K562 (cell line): ENCODE measurements around the gene ARID3A. TPM values are rescaled to one million over a fixed set of nuclear protein-coding genes. Genes with fewer than 3 reads are reported as not detected.

Source experiments
- ESRRA ChIP-seq: fragments of 450-650 bp; IDR thresholded peaks from 2 replicates; pipeline ENCODE4 v1.6.1; 2014; ENCODE audit warnings: low read depth, mild to moderate bottlenecking, moderate library complexity, borderline replicate concordance
- FOXM1 ChIP-seq, 2 experiments: fragments of 450-650 bp in 1 of 2; sonication (generic) in 1 of 2; formaldehyde crosslinking in 1 of 2; IDR thresholded peaks; 2 replicates each; pipeline versions ENCODE4 v1.6.1 to v1.9.0; 2017 to 2022; ENCODE audit warnings: low read depth in 2 of 2, mild to moderate bottlenecking in 2 of 2, missing genetic modification reagents in 1 of 2, moderate library complexity in 1 of 2
- HCFC1 ChIP-seq: IDR thresholded peaks from 2 replicates; pipeline ENCODE4 v1.6.1; 2012; ENCODE audit warnings: low read depth, low read length, improper control_type of control experiment
- KLF1 ChIP-seq: fragments of 450-650 bp; IDR thresholded peaks from 2 replicates; pipeline ENCODE4 v1.6.1; 2016; ENCODE audit warnings: missing genetic modification characterization, missing compliant biosample characterization
- NEUROD1 ChIP-seq: fragments of 150-350 bp; IDR thresholded peaks from 2 replicates; pipeline ENCODE4 v1.6.1; 2014; ENCODE audit warnings: borderline replicate concordance, low read length, low read depth; ENCODE audit not compliant: partially characterized antibody
- RBFOX2 ChIP-seq: fragments of 200-400 bp; formaldehyde crosslinking; IDR thresholded peaks from 2 replicates; pipeline ENCODE4 v1.6.1; 2017; ENCODE audit warnings: low read depth, mild to moderate bottlenecking, low read length, moderate library complexity
- RFX5 ChIP-seq: IDR thresholded peaks from 2 replicates; pipeline ENCODE4 v1.6.1; 2011; ENCODE audit warnings: low read depth, mild to moderate bottlenecking, improper control_type of control experiment, low read length
- YBX1 ChIP-seq: fragments of 450-650 bp; IDR thresholded peaks from 2 replicates; pipeline ENCODE4 v1.7.1; 2016; ENCODE audit warnings: mild to moderate bottlenecking
- YY1 ChIP-seq, 3 experiments: IDR thresholded peaks; 2 replicates each; pipeline ENCODE4 v1.6.1; 2011; ENCODE audit warnings: low read length in 2 of 3, mild to moderate bottlenecking in 2 of 3, moderate library complexity in 2 of 3, borderline replicate concordance in 1 of 3, control low read depth in 1 of 3, low read depth in 1 of 3; ENCODE audit not compliant: insufficient read depth in 3 of 3, insufficient replicate concordance in 2 of 3, control insufficient read depth in 1 of 3, insufficient read length in 1 of 3; ENCODE audit errors: extremely low read depth in 1 of 3
- ZNF282 ChIP-seq: sonication (generic); formaldehyde crosslinking; IDR thresholded peaks from 2 replicates; pipeline ENCODE4 v1.8.1; 2023; ENCODE audit warnings: missing genetic modification reagents
- ZNF561 ChIP-seq: fragments of 450-650 bp; formaldehyde crosslinking; conservative IDR thresholded peaks from 2 replicates; pipeline ENCODE4 v1.4.0; 2020; ENCODE audit warnings: mild to moderate bottlenecking, moderate library complexity
- polyA plus RNA-seq, 8 experiments: library from polyadenylated mRNA; depleted of rRNA in 4 of 8; stranded (reverse) in 5 of 8; unstranded in 3 of 8; fragments of >200 nt; fragmentation: Nextera tagmentation in 2 of 8; fragmentation: Illumina TruSeq in 1 of 8; extraction: Ambion mirVana in 2 of 8; extraction: Trizol in 1 of 8; gene quantifications; 2 replicates each; pipeline versions ENCODE4 v1.2.1 to v1.2.3, GENCODE V29; 2011 to 2014; ENCODE audit warnings: inconsistent platforms in 1 of 8, missing spikeins in 1 of 8
- total RNA-seq, 7 experiments: library from RNA; depleted of rRNA in 6 of 7; stranded (reverse); fragments of >200 nt in 6 of 7; fragmentation: Illumina TruSeq in 2 of 7; extraction: Trizol in 2 of 7; gene quantifications; 2 replicates each; pipeline versions ENCODE4 v1.2.1 to v1.2.3, GENCODE V29; 2011 to 2021; ENCODE audit warnings: low replicate concordance in 1 of 7
- TF ChIP-seq, protein P1 (sequence below), 2 experiments: fragments of 450-650 bp in 1 of 2; sonication (generic) in 1 of 2; formaldehyde crosslinking in 1 of 2; IDR thresholded peaks; 2 replicates each; pipeline versions ENCODE4 v1.7.1 to v1.9.0; 2016 to 2022; ENCODE audit warnings: inconsistent platforms in 1 of 2, mild to moderate bottlenecking in 1 of 2, missing genetic modification reagents in 1 of 2
- TF ChIP-seq, protein P2 (sequence below): sonication (generic); formaldehyde crosslinking; IDR thresholded peaks from 2 replicates; pipeline ENCODE4 v1.8.0; 2022; ENCODE audit warnings: mild to moderate bottlenecking, missing genetic modification reagents
- TF ChIP-seq, protein P3 (sequence below): fragments of 450-650 bp; formaldehyde crosslinking; IDR thresholded peaks from 2 replicates; pipeline ENCODE4 v1.4.0; 2022; ENCODE audit warnings: missing genetic modification characterization

Gene ARID3A
- total and polyA plus RNA-seq, 9 of the 15 experiments (the other 6 are each of a cell fraction or from before 2014, with no cell fraction given), result 1.4 to 118 (median 31.2) TPM

DNA sequence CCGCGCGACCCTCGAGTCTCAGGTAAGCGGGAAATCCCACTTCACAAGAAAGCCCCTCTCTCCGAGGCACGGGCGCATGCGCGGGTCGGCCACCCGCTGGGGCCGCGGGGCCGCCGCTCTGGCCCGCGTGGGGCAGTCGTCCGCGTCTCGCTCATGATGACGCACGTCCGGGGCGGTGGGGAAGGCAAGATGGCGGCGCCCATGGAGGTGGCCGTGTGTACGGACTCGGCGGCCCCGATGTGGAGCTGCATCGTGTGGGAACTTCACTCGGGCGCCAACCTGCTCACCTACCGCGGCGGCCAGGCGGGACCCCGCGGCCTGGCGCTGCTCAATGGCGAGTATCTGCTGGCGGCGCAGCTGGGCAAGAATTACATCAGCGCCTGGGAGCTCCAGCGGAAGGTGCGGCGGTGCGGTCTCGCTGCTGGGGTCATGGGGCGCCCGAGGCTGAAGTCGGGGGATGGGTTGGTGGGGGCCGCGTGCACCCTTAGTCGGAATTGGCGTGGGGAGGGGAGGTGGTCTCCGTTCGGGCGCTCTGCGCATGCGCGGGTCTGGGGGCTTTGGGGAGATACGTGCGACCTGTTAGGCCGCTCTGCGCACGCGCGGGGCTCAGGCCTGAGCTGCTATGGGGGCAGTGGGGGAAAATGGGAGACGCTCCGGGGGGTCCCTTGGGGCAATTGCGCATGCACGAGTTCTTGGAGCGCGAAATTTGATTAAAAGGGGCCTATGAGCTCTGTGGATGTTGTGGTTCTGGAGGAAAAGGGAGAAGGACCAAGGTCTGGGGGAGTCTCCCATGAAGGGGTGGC is 58.5 kb downstream of the ARID3A start, which contains the start of gene WDR18 (continued):
- TF ChIP-seq, protein P1, sequence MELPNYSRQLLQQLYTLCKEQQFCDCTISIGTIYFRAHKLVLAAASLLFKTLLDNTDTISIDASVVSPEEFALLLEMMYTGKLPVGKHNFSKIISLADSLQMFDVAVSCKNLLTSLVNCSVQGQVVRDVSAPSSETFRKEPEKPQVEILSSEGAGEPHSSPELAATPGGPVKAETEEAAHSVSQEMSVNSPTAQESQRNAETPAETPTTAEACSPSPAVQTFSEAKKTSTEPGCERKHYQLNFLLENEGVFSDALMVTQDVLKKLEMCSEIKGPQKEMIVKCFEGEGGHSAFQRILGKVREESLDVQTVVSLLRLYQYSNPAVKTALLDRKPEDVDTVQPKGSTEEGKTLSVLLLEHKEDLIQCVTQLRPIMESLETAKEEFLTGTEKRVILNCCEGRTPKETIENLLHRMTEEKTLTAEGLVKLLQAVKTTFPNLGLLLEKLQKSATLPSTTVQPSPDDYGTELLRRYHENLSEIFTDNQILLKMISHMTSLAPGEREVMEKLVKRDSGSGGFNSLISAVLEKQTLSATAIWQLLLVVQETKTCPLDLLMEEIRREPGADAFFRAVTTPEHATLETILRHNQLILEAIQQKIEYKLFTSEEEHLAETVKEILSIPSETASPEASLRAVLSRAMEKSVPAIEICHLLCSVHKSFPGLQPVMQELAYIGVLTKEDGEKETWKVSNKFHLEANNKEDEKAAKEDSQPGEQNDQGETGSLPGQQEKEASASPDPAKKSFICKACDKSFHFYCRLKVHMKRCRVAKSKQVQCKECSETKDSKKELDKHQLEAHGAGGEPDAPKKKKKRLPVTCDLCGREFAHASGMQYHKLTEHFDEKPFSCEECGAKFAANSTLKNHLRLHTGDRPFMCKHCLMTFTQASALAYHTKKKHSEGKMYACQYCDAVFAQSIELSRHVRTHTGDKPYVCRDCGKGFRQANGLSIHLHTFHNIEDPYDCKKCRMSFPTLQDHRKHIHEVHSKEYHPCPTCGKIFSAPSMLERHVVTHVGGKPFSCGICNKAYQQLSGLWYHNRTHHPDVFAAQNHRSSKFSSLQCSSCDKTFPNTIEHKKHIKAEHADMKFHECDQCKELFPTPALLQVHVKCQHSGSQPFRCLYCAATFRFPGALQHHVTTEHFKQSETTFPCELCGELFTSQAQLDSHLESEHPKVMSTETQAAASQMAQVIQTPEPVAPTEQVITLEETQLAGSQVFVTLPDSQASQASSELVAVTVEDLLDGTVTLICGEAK (IDR thresholded peaks at IDR 0.05), result peak; percentile 92
- TF ChIP-seq, protein P1 (CRISPR knock-in tag; IDR thresholded peaks at IDR 0.05), result no peak
- no peak for TF ChIP-seq ZNF561 (CRISPR knock-in tag)
- TF ChIP-seq YY1 (IDR thresholded peaks at IDR 0.05; ENCODE audit: borderline replicate concordance in 1 of 3, control insufficient read depth in 1 of 3, extremely low read depth in 1 of 3, insufficient read depth in 3 of 3, insufficient read length in 1 of 3, insufficient replicate concordance in 2 of 3, low read depth in 1 of 3, low read length in 2 of 3), result peak; percentile 99
- TF ChIP-seq, protein P2, sequence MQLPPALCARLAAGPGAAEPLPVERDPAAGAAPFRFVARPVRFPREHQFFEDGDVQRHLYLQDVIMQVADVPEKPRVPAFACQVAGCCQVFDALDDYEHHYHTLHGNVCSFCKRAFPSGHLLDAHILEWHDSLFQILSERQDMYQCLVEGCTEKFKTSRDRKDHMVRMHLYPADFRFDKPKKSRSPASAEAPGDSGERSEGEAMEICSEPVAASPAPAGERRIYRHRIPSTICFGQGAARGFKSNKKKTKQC (CRISPR knock-in tag), result peak; percentile 82; the same call in 1 of the 2 replicates
- no peak for TF ChIP-seq RFX5
- TF ChIP-seq ZNF282 (CRISPR knock-in tag), result peak; percentile 76; the same call in 1 of the 2 replicates
- no peak for TF ChIP-seq YBX1
- peak; percentile 96 for TF ChIP-seq RBFOX2
- TF ChIP-seq, protein P3, sequence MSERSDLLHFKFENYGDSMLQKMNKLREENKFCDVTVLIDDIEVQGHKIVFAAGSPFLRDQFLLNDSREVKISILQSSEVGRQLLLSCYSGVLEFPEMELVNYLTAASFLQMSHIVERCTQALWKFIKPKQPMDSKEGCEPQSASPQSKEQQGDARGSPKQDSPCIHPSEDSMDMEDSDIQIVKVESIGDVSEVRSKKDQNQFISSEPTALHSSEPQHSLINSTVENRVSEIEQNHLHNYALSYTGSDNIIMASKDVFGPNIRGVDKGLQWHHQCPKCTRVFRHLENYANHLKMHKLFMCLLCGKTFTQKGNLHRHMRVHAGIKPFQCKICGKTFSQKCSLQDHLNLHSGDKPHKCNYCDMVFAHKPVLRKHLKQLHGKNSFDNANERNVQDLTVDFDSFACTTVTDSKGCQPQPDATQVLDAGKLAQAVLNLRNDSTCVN, result no peak
- peak; percentile 74; the same call in 1 of the 2 replicates for TF ChIP-seq KLF1
- TF ChIP-seq FOXM1 (IDR thresholded peaks at IDR 0.05; ENCODE audit: low read depth), result no peak
- peak; percentile 70; the same call in 1 of the 2 replicates for TF ChIP-seq FOXM1 (CRISPR knock-in tag; IDR thresholded peaks at IDR 0.05; ENCODE audit: low read depth)
- peak; percentile 68 for TF ChIP-seq ESRRA
- TF ChIP-seq HCFC1, result peak; percentile 92
- TF ChIP-seq NEUROD1, result no peak
